Epithelial cell of proximal tubule (primary cell): ENCODE results near the gene ABCC6. TPM values are rescaled to one million over a fixed set of nuclear protein-coding genes. Genes with fewer than 3 reads are reported as not detected.
"Not testable (repeated sequence)": the region's sequence is repeated elsewhere in the genome, so short reads cannot be mapped to it uniquely, and the experiment has no call there.

Experiments
- DNase-seq: peaks from one replicate; pipeline ENCODE4 v3.0.0-alpha.2; 2011; ENCODE audit warnings: low read depth
- H3K4me3 ChIP-seq: 2 replicates; pipeline ENCODE4 v1.5.1; 2011; ENCODE audit warnings: low read depth, mild to moderate bottlenecking, low read length
- total RNA-seq: library from RNA; depleted of rRNA; stranded (reverse); fragments of >200 nt; gene quantifications from 2 replicates; pipeline ENCODE4 v1.2.3, GENCODE V29; 2015

The ABCC6 gene
- total RNA-seq = 1.1 and 4.8 TPM in 2 replicates

DNA sequence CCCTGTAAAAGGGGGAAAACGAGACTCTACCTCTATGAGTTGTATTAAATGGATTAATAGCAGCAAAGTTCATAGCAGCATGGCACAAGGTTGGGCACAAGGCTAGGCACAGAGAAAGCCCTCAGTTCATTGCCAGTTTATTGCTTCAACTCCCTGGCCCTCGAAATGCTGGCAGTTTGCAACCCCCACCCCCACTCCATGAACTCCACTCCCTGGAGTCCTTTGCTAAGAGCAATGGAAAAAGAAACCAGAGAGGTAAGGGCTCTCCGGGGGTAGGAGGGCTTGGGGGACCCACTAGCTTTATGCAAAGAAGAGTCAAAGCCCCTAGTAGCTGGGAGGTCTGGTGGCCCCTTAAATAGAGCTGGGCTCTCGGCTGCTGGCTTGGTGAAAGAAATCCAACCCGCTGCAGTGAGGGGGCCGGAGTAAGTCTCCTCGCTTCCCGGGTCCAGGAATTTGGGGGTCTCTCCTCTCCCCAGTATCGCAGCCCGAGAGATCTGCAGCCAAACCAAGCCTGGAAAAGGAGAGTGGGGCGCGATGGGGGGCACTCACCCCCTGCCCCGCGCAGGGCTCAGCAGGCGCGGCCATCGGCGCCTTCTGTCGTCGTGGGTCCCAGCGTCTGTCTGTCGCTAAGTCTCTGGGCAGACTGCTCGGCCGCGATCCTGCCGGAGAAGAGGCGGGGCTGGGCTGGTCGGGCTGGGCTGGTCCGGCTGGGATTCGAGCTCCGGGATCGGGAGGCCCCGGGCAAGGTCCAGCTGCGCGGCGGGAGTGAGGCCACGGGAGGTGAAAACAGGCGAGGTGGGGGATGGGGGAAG, at the start of gene ABCC6:
TSS of gene ABCC6 (minus strand) at position 645 of the 812 bp plus-strand sequence. CDS start at position 585, 60 bp downstream.
- DNase-seq = not testable (repeated sequence)

DNA sequence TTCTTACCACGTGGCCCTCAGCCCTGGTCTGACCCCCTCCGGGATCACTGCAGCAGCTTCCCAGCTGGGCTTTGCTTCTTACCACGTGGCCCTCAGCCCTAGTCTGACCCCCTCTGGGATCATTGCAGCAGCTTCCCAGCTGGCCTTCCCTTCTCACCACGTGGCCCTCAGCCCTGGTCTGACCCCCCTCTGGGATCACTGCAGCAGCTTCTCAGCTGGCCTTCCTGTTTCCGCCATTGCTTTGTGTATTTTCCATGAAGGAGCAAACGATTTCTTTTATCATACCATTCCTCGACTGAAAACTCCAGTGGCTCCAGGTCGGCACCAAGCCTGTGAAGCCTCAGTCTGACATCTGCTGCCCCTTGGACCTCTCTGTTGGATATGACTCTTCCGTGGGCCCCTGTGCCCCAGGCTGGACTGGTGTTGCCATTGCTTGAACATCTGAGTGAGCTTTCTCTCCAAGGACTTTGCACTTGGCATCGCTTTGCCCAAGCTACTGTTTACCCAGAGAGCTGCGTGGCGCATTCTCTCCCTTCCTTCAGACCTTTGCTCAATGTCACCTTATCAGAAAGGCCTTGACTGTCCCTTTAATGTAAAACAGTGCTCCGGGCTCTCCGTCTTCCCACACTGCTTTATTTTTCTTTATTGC, 49.4 kb upstream of the ABCC6 start:
- not testable (repeated sequence) for H3K4me3 ChIP-seq, DNase-seq

More for the DNA sequence above, at the start of gene ABCC6:
- H3K4me3 ChIP-seq = peak within 1 kb of the TSS; percentile 41

- not testable (repeated sequence) for H3K4me3 ChIP-seq
These were observed 48.4 kb upstream of the ABCC6 start for GRCh38 chr16:16271658-16272057.

DNA sequence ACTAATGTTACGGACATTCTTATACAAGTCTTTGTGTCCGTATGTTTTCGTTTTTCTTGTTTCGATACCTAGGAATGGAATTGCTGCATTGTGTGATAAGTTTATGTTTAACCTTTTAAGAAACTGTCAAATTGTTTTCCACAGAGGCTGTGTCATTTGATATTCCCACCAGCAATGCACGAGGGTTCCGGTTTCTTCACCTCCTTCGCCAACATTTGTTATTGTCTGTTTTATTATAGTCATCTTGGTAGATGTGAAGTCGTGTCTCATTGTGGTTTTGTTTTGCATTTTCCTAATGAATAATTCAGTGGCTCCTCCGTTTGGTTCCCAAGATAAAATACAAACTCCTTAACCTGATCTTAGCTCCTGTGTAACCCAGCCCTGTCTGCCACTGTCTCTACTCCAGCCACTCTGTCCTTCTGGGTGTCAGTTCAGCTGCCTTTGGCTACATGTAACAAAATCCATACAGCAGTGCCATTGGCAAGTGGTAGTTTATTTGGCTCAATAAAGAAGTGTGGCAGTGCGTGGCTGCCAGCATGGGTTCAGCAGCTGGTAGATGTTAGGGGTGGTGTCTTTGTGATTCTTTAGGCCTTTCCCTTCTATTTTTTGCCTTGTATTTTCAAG, 45.0 kb upstream of the ABCC6 start:
- H3K4me3 ChIP-seq, DNase-seq: not testable (repeated sequence)

More at GRCh38 chr16:16271658-16272057, 48.4 kb upstream of the ABCC6 start:
- DNase-seq = not testable (repeated sequence)

DNA sequence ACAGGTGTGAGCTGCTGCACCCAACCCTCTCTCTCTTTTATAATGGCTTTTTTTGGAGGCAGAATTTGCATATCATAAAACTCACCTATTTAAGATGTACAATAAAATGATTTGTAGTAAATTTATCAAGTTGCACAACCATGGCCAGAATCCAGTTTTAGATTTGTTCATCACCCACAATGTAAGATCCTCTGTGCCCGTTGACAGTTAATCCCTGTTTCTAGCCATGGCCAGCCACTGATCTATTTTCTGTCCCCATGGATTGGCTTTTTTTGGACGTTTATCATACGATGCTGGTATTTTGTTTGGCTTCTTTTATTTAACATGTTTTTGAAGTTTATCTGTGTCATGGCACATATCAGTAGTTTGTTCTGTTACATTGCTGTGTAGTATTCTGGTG, 44.4 kb upstream of the ABCC6 start:
- H3K4me3 ChIP-seq, DNase-seq: not testable (repeated sequence)

DNA sequence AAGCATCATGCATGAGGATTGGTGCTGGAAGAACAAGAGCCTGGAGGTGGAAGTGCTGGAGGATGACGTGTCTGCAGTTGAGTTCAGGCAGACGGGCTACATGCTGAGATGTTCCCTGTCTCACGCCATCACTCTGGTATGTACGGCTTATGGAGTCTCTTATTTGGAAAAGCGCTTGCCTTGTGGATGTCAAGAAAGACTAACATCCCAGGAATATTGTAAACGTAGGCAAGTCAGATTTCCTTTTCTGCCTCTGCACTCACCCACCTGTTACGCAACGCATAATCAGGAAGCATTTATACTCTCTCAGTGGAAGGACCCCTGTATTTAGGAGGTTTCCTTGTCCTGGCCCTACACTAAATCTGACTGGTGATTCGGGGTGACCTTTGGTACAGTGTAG, 41.8 kb upstream of the ABCC6 start:
- H3K4me3 ChIP-seq, DNase-seq: not testable (repeated sequence)

DNA sequence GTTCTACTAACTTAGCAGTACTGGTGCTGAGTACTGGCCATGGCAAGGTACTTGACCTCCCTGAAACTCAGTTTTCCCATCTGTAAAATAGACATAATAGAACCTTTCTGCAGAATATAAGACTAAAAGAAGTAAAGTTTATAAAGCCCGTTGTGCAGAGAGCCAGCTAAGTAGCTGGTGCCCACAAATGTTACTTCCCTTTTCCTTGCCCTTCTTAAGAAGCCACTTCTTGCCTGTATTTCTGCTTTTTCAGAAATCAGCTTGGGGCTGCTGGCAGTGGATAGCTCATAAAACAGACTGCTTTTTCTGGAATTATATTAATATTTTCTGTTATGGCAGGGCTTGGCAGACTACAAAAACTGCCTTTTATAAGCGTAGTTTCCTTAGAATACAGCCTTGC, 40.7 kb upstream of the ABCC6 start:
- DNase-seq, H3K4me3 ChIP-seq: not testable (repeated sequence)

- not testable (repeated sequence) for H3K4me3 ChIP-seq, DNase-seq
These were observed 39.8 kb upstream of the ABCC6 start for GRCh38 chr16:16262954-16263555.

DNA sequence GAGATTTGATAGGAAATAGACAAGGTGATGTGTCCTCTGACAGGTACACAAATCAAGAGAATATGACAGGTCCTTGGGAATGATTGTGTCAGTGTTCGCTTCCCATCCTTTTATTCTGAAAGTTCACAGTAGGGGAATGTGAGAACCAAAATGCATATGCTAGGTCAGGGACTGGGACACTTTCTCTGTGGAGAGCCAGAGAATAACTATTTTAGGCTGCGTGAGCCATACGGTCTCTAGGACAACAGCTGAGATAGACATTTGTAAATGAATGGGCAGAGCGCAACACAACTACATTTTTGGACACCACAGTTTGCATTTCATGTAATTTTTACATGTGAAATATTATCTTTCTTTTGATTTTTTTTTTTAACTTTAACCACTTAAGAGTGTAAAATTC, 36.7 kb upstream of the ABCC6 start:
- DNase-seq, H3K4me3 ChIP-seq: not testable (repeated sequence)

- H3K4me3 ChIP-seq, DNase-seq: not testable (repeated sequence)
These were observed 35.5 kb upstream of the ABCC6 start for GRCh38 chr16:16258822-16259221.

- DNase-seq = not testable (repeated sequence)
These were observed 34.1 kb upstream of the ABCC6 start for GRCh38 chr16:16257301-16257923.

GRCh38 chr16:16252377-16252776, 29.1 kb upstream of the ABCC6 start:
- not testable (repeated sequence) for H3K4me3 ChIP-seq, DNase-seq

More at GRCh38 chr16:16257301-16257923, 34.1 kb upstream of the ABCC6 start:
- not testable (repeated sequence) for H3K4me3 ChIP-seq

GRCh38 chr16:16249621-16250330, 26.5 kb upstream of the ABCC6 start:
- DNase-seq, H3K4me3 ChIP-seq: not testable (repeated sequence)

- not testable (repeated sequence) for H3K4me3 ChIP-seq, DNase-seq
These were observed 24.1 kb upstream of the ABCC6 start for GRCh38 chr16:16247439-16247838.

DNA sequence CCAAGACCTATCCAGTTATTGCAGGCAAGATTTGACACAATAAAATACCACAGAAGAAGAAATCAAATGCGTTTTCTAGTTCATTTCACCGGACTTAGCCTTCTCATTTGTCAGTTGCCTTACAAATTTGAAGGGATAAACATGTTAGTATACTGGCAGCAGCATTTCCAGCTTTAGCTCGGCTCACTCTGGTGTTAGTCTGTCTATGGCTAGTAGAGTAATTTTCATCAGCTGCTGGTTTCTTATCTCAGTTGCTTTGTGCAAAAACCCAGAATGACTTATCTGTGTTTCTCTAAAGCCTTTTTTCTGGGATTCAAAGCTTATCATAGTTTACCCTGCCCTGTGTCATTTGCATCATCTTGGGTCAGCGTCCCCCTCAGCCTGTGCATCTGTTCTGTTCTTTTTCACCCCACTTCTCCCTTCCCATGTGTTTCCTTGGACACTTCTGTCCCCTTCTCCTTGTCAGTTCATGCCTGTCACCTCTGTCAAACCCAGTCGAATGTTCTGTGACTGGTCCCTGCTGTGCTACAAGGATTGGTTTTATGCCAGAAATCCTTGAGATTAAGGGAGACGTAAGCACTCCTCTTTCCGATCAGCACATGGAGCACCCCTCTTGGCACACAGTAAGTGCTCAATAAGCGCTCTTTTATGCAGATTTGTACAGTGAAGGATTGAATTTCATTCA, 23.4 kb upstream of the ABCC6 start:
- not testable (repeated sequence) for H3K4me3 ChIP-seq, DNase-seq

DNA sequence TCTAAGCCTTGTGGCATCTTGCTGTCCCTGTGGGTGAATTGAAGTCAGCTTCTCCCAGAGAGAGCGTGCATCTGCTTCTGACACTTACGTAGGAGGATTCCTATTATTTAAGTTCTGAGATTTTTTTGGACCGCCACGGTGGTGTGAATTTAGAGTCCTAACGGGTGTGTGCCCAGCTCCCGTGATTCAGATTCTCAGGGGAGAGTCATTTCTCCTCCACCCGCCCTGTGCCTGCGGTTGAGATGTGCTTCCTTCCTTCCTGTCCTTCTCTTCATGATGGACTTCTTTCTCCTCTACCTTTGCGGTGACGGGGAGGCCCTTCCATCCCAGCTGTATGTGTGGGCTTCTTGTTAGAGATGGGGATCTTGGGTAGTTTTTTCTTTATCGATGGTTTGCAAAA, 20.6 kb upstream of the ABCC6 start:
- H3K4me3 ChIP-seq, DNase-seq: not testable (repeated sequence)

DNA sequence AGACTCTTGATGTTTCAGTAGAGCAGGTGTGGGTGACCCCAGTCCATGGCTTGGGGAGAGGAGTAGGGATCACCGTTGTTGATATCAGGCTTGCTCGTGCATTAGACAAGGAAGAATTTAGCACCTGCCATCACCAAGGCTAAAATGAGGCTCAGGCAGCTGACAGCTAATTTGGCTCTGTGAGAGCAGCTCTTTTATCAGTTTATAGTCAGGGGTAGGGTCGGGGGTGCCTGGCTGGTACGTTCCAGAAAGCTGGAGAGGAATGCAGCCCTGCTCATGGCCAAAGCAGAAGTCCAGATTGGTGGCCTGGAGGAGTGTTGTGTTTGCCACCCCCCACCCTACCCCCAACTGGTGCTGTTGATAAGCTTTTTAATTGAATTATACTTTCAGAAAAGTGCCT, 17.4 kb upstream of the ABCC6 start:
- H3K4me3 ChIP-seq = not testable (repeated sequence)

GRCh38 chr16:16237738-16238137, 14.4 kb upstream of the ABCC6 start:
- not testable (repeated sequence) for H3K4me3 ChIP-seq, DNase-seq

More for the DNA sequence above, 17.4 kb upstream of the ABCC6 start:
- not testable (repeated sequence) for DNase-seq
